HepG2 (cell line): ENCODE data around the gene TNRC18. TPM values are rescaled to one million over a fixed set of nuclear protein-coding genes. Genes with fewer than 3 reads are reported as not detected.
A peak's percentile ranks its signal among the peaks of the same experiment; 100 is the strongest.

ENCODE experiments used
- CBFB ChIP-seq: sonication (generic); formaldehyde crosslinking; IDR thresholded peaks from 2 replicates; pipeline ENCODE4 v1.4.0; 2020; ENCODE audit warnings: missing genetic modification reagents
- KLF12 ChIP-seq: sonication (generic); formaldehyde crosslinking; IDR thresholded peaks from 2 replicates; pipeline ENCODE4 v1.4.0; 2020; ENCODE audit warnings: missing genetic modification reagents, borderline replicate concordance
- MTF2 ChIP-seq: sonication (generic); formaldehyde crosslinking; IDR thresholded peaks from 2 replicates; pipeline ENCODE4 v1.5.0; 2020; ENCODE audit warnings: missing genetic modification reagents, borderline replicate concordance
- NR3C1 ChIP-seq: sonication (generic); formaldehyde crosslinking; IDR thresholded peaks from 2 replicates; pipeline ENCODE4 v1.4.0; 2020; ENCODE audit warnings: missing genetic modification reagents
- POLR2A ChIP-seq, 2 experiments: IDR thresholded peaks; 2 replicates each; pipeline ENCODE4 v1.6.1; 2011; ENCODE audit warnings: low read depth in 2 of 2, low read length in 2 of 2, mild to moderate bottlenecking in 1 of 2, moderate library complexity in 1 of 2; ENCODE audit not compliant: insufficient read depth in 1 of 2
- TBL1XR1 ChIP-seq: fragments of 150-350 bp; IDR thresholded peaks from 2 replicates; pipeline ENCODE4 v1.6.1; 2014; ENCODE audit warnings: borderline replicate concordance, low read length; ENCODE audit not compliant: partially characterized antibody
- ZBED4 ChIP-seq: sonication (generic); formaldehyde crosslinking; IDR thresholded peaks from 2 replicates; pipeline ENCODE4 v1.4.0; 2020; ENCODE audit warnings: missing genetic modification reagents, borderline replicate concordance
- ZC3H13 ChIP-seq: sonication (generic); formaldehyde crosslinking; IDR thresholded peaks from 2 replicates; pipeline ENCODE4 v1.8.1; 2023; ENCODE audit warnings: mild to moderate bottlenecking, missing genetic modification reagents, moderate library complexity
- ZKSCAN8 ChIP-seq: IDR thresholded peaks from 2 replicates; pipeline ENCODE4 v1.6.1; 2016; ENCODE audit warnings: borderline replicate concordance, missing genetic modification reagents, missing compliant biosample characterization
- ZNF10 ChIP-seq: sonication (generic); formaldehyde crosslinking; IDR thresholded peaks from 2 replicates; pipeline ENCODE4 v1.4.0; 2020; ENCODE audit warnings: mild to moderate bottlenecking, low read depth, missing genetic modification reagents, borderline replicate concordance
- ZNF572 ChIP-seq: sonication (generic); formaldehyde crosslinking; IDR thresholded peaks from 2 replicates; pipeline ENCODE4 v1.5.1; 2020; ENCODE audit warnings: mild to moderate bottlenecking, missing genetic modification reagents
- ZNF747 ChIP-seq: sonication (generic); formaldehyde crosslinking; IDR thresholded peaks from 2 replicates; pipeline ENCODE4 v1.8.1; 2023; ENCODE audit warnings: missing genetic modification reagents, mild to moderate bottlenecking, borderline replicate concordance
- ZNF768 ChIP-seq: sonication (generic); formaldehyde crosslinking; IDR thresholded peaks from 2 replicates; pipeline ENCODE4 v1.4.0; 2020; ENCODE audit warnings: missing genetic modification reagents
- polyA plus RNA-seq, 8 experiments: library from polyadenylated mRNA; depleted of rRNA in 3 of 8; stranded (reverse) in 7 of 8; unstranded in 1 of 8; fragments of >200 nt; fragmentation: Illumina TruSeq in 4 of 8; extraction: Trizol in 4 of 8; gene quantifications; 2 replicates each; pipeline versions ENCODE4 v1.2.1 to v1.2.3, GENCODE V29; 2011 to 2016; ENCODE audit warnings: low read depth in 4 of 8, missing spikeins in 1 of 8, mixed read lengths in 1 of 8; ENCODE audit not compliant: insufficient read depth in 1 of 8
- total RNA-seq, 5 experiments: library from RNA; depleted of rRNA; stranded (reverse); fragments of >200 nt; fragmentation: Illumina TruSeq; extraction: Trizol; gene quantifications; 2 replicates each; pipeline ENCODE4 v1.2.3, GENCODE V29; 2016; ENCODE audit warnings: low read depth in 1 of 5
- TF ChIP-seq, protein P1 (sequence below): IDR thresholded peaks from 2 replicates; pipeline ENCODE4 v1.6.1; 2016; ENCODE audit warnings: low read depth, missing genetic modification reagents, missing compliant biosample characterization
- TF ChIP-seq, protein P2 (sequence below): IDR thresholded peaks from 2 replicates; pipeline ENCODE4 v1.6.1; 2016; ENCODE audit warnings: missing compliant biosample characterization, missing genetic modification reagents, borderline replicate concordance
- TF ChIP-seq, protein P3 (sequence below): conservative IDR thresholded peaks from 2 replicates; pipeline ENCODE4 v1.6.1; 2018; ENCODE audit warnings: missing genetic modification reagents

Gene TNRC18
- total and polyA plus RNA-seq, 2 of the 13 experiments (the other 11 are each of a cell fraction or from before 2014, with no cell fraction given): 11.7 to 17.4 TPM

DNA sequence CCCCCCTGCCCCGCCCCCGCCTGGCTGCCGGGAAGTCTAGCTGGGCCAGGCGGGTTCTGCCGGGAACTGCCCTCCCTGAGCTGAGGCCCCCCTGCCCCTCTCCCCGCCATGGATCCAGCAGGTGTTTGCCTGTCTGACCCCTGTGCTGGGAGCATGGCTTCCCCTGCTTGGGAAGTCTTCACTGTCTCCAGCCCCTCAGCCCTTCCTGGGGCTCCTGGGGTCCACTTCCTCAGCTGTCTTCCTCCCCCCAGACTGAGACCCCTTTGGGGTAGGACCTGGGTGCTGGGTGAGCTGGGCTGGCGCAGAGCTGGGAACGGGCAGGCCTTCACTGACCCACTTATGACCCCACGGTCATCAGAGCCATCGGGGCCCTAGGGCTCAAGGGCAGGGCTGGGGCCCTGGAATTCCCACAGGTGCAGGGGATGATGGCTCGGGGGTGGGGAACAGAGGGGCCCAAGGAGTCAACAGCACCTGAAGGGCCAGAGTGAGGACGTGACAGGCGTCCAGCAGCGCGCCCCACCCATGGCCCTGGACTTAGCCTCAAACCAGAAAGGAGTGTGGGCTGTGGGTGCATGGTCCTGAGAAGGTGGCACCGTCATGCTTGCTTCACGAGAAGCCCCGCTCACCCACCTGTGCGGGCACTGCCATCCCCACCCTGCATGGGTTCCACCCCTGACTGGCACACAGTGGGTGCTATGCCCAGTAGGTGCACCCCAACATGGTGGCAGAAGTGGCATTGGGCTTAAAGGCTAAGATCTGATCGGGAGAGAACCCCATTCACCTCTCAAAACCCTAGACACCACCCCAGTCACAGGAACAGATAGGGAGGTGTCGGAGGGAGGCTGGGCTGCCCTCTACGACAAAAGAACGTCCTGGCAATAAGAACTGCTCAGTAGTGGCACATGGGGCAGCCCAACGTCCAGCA is 16.2 kb upstream of the TNRC18 start (continued):
- TF ChIP-seq, protein P1, sequence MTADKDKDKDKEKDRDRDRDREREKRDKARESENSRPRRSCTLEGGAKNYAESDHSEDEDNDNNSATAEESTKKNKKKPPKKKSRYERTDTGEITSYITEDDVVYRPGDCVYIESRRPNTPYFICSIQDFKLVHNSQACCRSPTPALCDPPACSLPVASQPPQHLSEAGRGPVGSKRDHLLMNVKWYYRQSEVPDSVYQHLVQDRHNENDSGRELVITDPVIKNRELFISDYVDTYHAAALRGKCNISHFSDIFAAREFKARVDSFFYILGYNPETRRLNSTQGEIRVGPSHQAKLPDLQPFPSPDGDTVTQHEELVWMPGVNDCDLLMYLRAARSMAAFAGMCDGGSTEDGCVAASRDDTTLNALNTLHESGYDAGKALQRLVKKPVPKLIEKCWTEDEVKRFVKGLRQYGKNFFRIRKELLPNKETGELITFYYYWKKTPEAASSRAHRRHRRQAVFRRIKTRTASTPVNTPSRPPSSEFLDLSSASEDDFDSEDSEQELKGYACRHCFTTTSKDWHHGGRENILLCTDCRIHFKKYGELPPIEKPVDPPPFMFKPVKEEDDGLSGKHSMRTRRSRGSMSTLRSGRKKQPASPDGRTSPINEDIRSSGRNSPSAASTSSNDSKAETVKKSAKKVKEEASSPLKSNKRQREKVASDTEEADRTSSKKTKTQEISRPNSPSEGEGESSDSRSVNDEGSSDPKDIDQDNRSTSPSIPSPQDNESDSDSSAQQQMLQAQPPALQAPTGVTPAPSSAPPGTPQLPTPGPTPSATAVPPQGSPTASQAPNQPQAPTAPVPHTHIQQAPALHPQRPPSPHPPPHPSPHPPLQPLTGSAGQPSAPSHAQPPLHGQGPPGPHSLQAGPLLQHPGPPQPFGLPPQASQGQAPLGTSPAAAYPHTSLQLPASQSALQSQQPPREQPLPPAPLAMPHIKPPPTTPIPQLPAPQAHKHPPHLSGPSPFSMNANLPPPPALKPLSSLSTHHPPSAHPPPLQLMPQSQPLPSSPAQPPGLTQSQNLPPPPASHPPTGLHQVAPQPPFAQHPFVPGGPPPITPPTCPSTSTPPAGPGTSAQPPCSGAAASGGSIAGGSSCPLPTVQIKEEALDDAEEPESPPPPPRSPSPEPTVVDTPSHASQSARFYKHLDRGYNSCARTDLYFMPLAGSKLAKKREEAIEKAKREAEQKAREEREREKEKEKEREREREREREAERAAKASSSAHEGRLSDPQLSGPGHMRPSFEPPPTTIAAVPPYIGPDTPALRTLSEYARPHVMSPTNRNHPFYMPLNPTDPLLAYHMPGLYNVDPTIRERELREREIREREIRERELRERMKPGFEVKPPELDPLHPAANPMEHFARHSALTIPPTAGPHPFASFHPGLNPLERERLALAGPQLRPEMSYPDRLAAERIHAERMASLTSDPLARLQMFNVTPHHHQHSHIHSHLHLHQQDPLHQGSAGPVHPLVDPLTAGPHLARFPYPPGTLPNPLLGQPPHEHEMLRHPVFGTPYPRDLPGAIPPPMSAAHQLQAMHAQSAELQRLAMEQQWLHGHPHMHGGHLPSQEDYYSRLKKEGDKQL (CRISPR knock-in tag): no peak
- TF ChIP-seq ZNF572 (CRISPR knock-in tag): no peak
- TF ChIP-seq ZBED4 (CRISPR knock-in tag): no peak
- TF ChIP-seq ZNF768 (CRISPR knock-in tag): no peak
- no peak for TF ChIP-seq ZKSCAN8 (CRISPR knock-in tag)
- TF ChIP-seq MTF2: no peak
- TF ChIP-seq ZNF747 (CRISPR knock-in tag): peak; percentile 89
- no peak for TF ChIP-seq ZC3H13 (CRISPR knock-in tag)
- TF ChIP-seq, protein P2, sequence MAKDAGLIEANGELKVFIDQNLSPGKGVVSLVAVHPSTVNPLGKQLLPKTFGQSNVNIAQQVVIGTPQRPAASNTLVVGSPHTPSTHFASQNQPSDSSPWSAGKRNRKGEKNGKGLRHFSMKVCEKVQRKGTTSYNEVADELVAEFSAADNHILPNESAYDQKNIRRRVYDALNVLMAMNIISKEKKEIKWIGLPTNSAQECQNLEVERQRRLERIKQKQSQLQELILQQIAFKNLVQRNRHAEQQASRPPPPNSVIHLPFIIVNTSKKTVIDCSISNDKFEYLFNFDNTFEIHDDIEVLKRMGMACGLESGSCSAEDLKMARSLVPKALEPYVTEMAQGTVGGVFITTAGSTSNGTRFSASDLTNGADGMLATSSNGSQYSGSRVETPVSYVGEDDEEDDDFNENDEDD (CRISPR knock-in tag): no peak
- no peak for TF ChIP-seq TBL1XR1
- TF ChIP-seq CBFB (CRISPR knock-in tag): no peak
- TF ChIP-seq POLR2A (IDR thresholded peaks at IDR 0.05; ENCODE audit: insufficient read depth in 1 of 2, low read depth in 2 of 2, low read length in 2 of 2): no peak; a peak in 1 of 4 replicates
- TF ChIP-seq, protein P3, sequence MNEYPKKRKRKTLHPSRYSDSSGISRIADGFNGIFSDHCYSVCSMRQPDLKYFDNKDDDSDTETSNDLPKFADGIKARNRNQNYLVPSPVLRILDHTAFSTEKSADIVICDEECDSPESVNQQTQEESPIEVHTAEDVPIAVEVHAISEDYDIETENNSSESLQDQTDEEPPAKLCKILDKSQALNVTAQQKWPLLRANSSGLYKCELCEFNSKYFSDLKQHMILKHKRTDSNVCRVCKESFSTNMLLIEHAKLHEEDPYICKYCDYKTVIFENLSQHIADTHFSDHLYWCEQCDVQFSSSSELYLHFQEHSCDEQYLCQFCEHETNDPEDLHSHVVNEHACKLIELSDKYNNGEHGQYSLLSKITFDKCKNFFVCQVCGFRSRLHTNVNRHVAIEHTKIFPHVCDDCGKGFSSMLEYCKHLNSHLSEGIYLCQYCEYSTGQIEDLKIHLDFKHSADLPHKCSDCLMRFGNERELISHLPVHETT (CRISPR knock-in tag): no peak
- no peak for TF ChIP-seq KLF12
- no peak for TF ChIP-seq NR3C1 (CRISPR knock-in tag)
- no peak for TF ChIP-seq ZNF10 (CRISPR knock-in tag)
